ENCODE data around the gene ELMO2. TPM values are rescaled to one million over a fixed set of nuclear protein-coding genes. Genes with fewer than 3 reads are reported as not detected.

ELMO2 gene
- total RNA-seq, 1 experiment from 2014 or later = 28.4 TPM

GRCh38 chr20:46359233-46359751 is 47.1 kb downstream of the ELMO2 start:
- TF ChIP-seq FOXP1 (CRISPR knock-in tag; IDR thresholded peaks at IDR 0.05; ENCODE audit: borderline replicate concordance) (no peak), GRHL2 (CRISPR knock-in tag; IDR thresholded peaks at IDR 0.05; ENCODE audit: insufficient replicate concordance, severe bottlenecking) (no peak), FOXK1 (CRISPR knock-in tag; IDR thresholded peaks at IDR 0.05) (no peak), ETV6 (CRISPR knock-in tag; IDR thresholded peaks at IDR 0.05) (no peak), RELA (CRISPR knock-in tag; IDR thresholded peaks at IDR 0.05; ENCODE audit: borderline replicate concordance) (no peak), ZNF317 (CRISPR knock-in tag; IDR thresholded peaks at IDR 0.05; ENCODE audit: borderline replicate concordance, low read depth) (no peak), HMGA2 (CRISPR knock-in tag; IDR thresholded peaks at IDR 0.05) (no peak), HMGXB4 (CRISPR knock-in tag; IDR thresholded peaks at IDR 0.05) (no peak), TEAD4 (CRISPR knock-in tag; IDR thresholded peaks at IDR 0.05) (no peak)
- TF ChIP-seq, protein P1, sequence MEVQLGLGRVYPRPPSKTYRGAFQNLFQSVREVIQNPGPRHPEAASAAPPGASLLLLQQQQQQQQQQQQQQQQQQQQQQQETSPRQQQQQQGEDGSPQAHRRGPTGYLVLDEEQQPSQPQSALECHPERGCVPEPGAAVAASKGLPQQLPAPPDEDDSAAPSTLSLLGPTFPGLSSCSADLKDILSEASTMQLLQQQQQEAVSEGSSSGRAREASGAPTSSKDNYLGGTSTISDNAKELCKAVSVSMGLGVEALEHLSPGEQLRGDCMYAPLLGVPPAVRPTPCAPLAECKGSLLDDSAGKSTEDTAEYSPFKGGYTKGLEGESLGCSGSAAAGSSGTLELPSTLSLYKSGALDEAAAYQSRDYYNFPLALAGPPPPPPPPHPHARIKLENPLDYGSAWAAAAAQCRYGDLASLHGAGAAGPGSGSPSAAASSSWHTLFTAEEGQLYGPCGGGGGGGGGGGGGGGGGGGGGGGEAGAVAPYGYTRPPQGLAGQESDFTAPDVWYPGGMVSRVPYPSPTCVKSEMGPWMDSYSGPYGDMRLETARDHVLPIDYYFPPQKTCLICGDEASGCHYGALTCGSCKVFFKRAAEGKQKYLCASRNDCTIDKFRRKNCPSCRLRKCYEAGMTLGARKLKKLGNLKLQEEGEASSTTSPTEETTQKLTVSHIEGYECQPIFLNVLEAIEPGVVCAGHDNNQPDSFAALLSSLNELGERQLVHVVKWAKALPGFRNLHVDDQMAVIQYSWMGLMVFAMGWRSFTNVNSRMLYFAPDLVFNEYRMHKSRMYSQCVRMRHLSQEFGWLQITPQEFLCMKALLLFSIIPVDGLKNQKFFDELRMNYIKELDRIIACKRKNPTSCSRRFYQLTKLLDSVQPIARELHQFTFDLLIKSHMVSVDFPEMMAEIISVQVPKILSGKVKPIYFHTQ (CRISPR knock-in tag; IDR thresholded peaks at IDR 0.05) = no peak
- H3K36me3 Mint-ChIP-seq = peaks cover 5% of the 10 kb centered on the region
- H3K4me3 Mint-ChIP-seq = no peak overlapping the region
- H3K27ac Mint-ChIP-seq = no peak overlapping the region
- H3K9me3 Mint-ChIP-seq = no peaks in the 10 kb centered on the region
- DNase-seq (ENCODE audit: low spot score) (no peak), ATAC-seq (no peak)
- ChIA-PET POLR2A (no interaction called here), CTCF (interaction anchor here (1.7 to 2.0 kb wide), 3 partner anchors 79 to 372 kb away, joined by 3 to 7 read pairs (median 4); no protein-coding TSS in a partner anchor)
- peaks cover 9% of the 10 kb centered on the region for H3K4me1 Mint-ChIP-seq
- H3K27me3 Mint-ChIP-seq (ENCODE audit: low read depth) = no peaks in the 10 kb centered on the region

DNA sequence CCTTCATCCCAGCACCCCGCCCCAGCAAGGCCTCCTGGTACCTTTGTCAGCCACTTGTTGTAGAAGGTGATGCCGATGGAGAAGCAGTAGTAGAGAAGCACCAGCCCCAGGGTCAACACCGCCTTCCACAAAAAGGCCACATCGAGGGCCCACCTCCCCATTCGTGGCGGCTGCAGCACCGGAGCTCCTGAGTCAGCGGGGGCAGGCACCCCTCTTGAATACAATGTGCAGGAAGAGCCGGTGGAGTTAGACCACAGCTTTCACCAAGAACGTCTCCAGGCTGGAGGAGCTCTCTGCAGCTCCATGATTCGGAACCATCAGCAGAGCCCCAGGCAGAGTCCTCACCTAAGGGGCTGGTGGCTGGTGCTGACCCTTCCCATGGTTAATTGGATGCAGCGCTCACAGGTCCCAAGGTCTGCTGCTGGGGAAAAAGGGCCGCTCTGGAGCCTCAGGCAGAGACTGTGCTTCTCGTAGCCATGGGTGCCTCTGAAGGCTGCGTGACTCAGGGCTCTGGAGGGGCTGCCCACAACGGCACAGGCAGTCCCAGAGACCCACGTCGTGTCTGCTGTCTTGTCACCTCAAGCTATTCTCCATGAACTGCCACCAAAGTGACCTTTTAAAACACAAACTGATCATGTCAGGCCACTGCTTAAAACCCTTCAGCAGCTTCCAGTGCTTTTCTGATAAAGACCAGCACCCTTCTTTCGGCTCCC is 47.9 kb downstream of the ELMO2 start:
- ATAC-seq (no peak), DNase-seq (ENCODE audit: low spot score) (no peak)
- ChIA-PET POLR2A (no interaction called here), CTCF (interaction anchor here (0.7 to 2.0 kb wide), 6 partner anchors 10 to 371 kb away, joined by 3 to 10 read pairs (median 4); partner anchors contain the start of gene CDH22)
- Mint-ChIP-seq H3K27me3 (ENCODE audit: low read depth) (no peaks in the 10 kb centered on the region), H3K9me3 (no peaks in the 10 kb centered on the region), H3K4me1 (peaks cover 5% of the 10 kb centered on the region), H3K4me3 (no peak overlapping the region), H3K36me3 (peaks cover 5% of the 10 kb centered on the region), H3K27ac (no peak overlapping the region)
- no peak for TF ChIP-seq RELA (CRISPR knock-in tag; IDR thresholded peaks at IDR 0.05; ENCODE audit: borderline replicate concordance)
- no peak for TF ChIP-seq NR2C2 (CRISPR knock-in tag; IDR thresholded peaks at IDR 0.05)
- TF ChIP-seq, protein P2, sequence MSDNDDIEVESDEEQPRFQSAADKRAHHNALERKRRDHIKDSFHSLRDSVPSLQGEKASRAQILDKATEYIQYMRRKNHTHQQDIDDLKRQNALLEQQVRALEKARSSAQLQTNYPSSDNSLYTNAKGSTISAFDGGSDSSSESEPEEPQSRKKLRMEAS (CRISPR knock-in tag; IDR thresholded peaks at IDR 0.05) = no peak
- TF ChIP-seq, protein P3, sequence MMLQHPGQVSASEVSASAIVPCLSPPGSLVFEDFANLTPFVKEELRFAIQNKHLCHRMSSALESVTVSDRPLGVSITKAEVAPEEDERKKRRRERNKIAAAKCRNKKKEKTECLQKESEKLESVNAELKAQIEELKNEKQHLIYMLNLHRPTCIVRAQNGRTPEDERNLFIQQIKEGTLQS (CRISPR knock-in tag; conservative IDR thresholded peaks at IDR 0.05) = no peak
- TF ChIP-seq ZNF671 (CRISPR knock-in tag; IDR thresholded peaks at IDR 0.05) = no peak
- no peak for TF ChIP-seq ETV6 (CRISPR knock-in tag; IDR thresholded peaks at IDR 0.05)
- TF ChIP-seq ZNF317 (CRISPR knock-in tag; IDR thresholded peaks at IDR 0.05; ENCODE audit: borderline replicate concordance, low read depth) = no peak
- TF ChIP-seq HMGA2 (CRISPR knock-in tag; IDR thresholded peaks at IDR 0.05) = no peak
- no peak for TF ChIP-seq NR1H2 (CRISPR knock-in tag; IDR thresholded peaks at IDR 0.05)
- TF ChIP-seq, protein P4, sequence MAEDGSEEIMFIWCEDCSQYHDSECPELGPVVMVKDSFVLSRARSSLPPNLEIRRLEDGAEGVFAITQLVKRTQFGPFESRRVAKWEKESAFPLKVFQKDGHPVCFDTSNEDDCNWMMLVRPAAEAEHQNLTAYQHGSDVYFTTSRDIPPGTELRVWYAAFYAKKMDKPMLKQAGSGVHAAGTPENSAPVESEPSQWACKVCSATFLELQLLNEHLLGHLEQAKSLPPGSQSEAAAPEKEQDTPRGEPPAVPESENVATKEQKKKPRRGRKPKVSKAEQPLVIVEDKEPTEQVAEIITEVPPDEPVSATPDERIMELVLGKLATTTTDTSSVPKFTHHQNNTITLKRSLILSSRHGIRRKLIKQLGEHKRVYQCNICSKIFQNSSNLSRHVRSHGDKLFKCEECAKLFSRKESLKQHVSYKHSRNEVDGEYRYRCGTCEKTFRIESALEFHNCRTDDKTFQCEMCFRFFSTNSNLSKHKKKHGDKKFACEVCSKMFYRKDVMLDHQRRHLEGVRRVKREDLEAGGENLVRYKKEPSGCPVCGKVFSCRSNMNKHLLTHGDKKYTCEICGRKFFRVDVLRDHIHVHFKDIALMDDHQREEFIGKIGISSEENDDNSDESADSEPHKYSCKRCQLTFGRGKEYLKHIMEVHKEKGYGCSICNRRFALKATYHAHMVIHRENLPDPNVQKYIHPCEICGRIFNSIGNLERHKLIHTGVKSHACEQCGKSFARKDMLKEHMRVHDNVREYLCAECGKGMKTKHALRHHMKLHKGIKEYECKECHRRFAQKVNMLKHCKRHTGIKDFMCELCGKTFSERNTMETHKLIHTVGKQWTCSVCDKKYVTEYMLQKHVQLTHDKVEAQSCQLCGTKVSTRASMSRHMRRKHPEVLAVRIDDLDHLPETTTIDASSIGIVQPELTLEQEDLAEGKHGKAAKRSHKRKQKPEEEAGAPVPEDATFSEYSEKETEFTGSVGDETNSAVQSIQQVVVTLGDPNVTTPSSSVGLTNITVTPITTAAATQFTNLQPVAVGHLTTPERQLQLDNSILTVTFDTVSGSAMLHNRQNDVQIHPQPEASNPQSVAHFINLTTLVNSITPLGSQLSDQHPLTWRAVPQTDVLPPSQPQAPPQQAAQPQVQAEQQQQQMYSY (CRISPR knock-in tag; IDR thresholded peaks at IDR 0.05) = no peak
- TF ChIP-seq E2F4 (CRISPR knock-in tag; IDR thresholded peaks at IDR 0.05; ENCODE audit: borderline replicate concordance, low read depth) = no peak
- TF ChIP-seq, protein P5, sequence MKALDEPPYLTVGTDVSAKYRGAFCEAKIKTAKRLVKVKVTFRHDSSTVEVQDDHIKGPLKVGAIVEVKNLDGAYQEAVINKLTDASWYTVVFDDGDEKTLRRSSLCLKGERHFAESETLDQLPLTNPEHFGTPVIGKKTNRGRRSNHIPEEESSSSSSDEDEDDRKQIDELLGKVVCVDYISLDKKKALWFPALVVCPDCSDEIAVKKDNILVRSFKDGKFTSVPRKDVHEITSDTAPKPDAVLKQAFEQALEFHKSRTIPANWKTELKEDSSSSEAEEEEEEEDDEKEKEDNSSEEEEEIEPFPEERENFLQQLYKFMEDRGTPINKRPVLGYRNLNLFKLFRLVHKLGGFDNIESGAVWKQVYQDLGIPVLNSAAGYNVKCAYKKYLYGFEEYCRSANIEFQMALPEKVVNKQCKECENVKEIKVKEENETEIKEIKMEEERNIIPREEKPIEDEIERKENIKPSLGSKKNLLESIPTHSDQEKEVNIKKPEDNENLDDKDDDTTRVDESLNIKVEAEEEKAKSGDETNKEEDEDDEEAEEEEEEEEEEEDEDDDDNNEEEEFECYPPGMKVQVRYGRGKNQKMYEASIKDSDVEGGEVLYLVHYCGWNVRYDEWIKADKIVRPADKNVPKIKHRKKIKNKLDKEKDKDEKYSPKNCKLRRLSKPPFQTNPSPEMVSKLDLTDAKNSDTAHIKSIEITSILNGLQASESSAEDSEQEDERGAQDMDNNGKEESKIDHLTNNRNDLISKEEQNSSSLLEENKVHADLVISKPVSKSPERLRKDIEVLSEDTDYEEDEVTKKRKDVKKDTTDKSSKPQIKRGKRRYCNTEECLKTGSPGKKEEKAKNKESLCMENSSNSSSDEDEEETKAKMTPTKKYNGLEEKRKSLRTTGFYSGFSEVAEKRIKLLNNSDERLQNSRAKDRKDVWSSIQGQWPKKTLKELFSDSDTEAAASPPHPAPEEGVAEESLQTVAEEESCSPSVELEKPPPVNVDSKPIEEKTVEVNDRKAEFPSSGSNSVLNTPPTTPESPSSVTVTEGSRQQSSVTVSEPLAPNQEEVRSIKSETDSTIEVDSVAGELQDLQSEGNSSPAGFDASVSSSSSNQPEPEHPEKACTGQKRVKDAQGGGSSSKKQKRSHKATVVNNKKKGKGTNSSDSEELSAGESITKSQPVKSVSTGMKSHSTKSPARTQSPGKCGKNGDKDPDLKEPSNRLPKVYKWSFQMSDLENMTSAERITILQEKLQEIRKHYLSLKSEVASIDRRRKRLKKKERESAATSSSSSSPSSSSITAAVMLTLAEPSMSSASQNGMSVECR (CRISPR knock-in tag; IDR thresholded peaks at IDR 0.05; ENCODE audit: borderline replicate concordance) = no peak
